HG03196 (cell line): Measurements from ENCODE around the gene SLC39A11.
"Not testable (repeated sequence)": the region's sequence is repeated elsewhere in the genome, so short reads cannot be mapped to it uniquely, and the experiment has no call there.

ENCODE experiments used
- ATAC-seq: cut with Tn5 transposase; IDR thresholded peaks from one replicate; pipeline ENCODE4 v1.9.1; 2021; ENCODE audit not compliant: unreplicated experiment

Gene SLC39A11

GRCh38 chr17:72806011-72806410 is 286.5 kb downstream of the SLC39A11 start:
- no peak for ATAC-seq

GRCh38 chr17:72804949-72805707 is 287.4 kb downstream of the SLC39A11 start:
- ATAC-seq: no peak

- ATAC-seq: no peak
Observed at GRCh38 chr17:72802726-72803125, 289.8 kb downstream of the SLC39A11 start.

GRCh38 chr17:72797142-72797541 is 295.3 kb downstream of the SLC39A11 start:
- ATAC-seq: no peak

- no peak for ATAC-seq
Observed at GRCh38 chr17:72795941-72796340, 296.5 kb downstream of the SLC39A11 start.

- ATAC-seq: no peak
Observed at GRCh38 chr17:72794152-72794551, 298.3 kb downstream of the SLC39A11 start.

- no peak for ATAC-seq
Observed at GRCh38 chr17:72792771-72793170, 299.7 kb downstream of the SLC39A11 start.

- ATAC-seq: no peak
Observed at GRCh38 chr17:72790190-72790589, 302.3 kb downstream of the SLC39A11 start.

GRCh38 chr17:72789711-72790110 is 302.8 kb downstream of the SLC39A11 start:
- ATAC-seq: no peak

GRCh38 chr17:72788950-72789585 is 303.4 kb downstream of the SLC39A11 start:
- ATAC-seq: no peak

- ATAC-seq: no peak
Observed at GRCh38 chr17:72786209-72786608, 306.3 kb downstream of the SLC39A11 start.

- ATAC-seq: no peak
Observed at GRCh38 chr17:72782985-72783701, 309.3 kb downstream of the SLC39A11 start.

- not testable (repeated sequence) for ATAC-seq
Observed at GRCh38 chr17:72782437-72782836, 310.1 kb downstream of the SLC39A11 start.

- ATAC-seq: no peak
Observed at GRCh38 chr17:72778169-72779151, 314.0 kb downstream of the SLC39A11 start.

GRCh38 chr17:72775919-72776318 is 316.6 kb downstream of the SLC39A11 start:
- no peak for ATAC-seq

GRCh38 chr17:72775237-72775636 is 317.3 kb downstream of the SLC39A11 start:
- ATAC-seq: no peak

- ATAC-seq: no peak
Observed at GRCh38 chr17:72774236-72774635, 318.3 kb downstream of the SLC39A11 start.

GRCh38 chr17:72773225-72773624 is 319.3 kb downstream of the SLC39A11 start:
- ATAC-seq: not testable (repeated sequence)

GRCh38 chr17:72772331-72772821 is 320.1 kb downstream of the SLC39A11 start:
- ATAC-seq: no peak

GRCh38 chr17:72771734-72772133 is 320.8 kb downstream of the SLC39A11 start:
- no peak for ATAC-seq
